ENCODE data around the gene PRKG1. TPM values are rescaled to one million over a fixed set of nuclear protein-coding genes. Genes with fewer than 3 reads are reported as not detected.

The PRKG1 gene
- total and polyA plus RNA-seq, 2 experiments from 2014 or later, result 18.2 to 21.1 TPM

DNA sequence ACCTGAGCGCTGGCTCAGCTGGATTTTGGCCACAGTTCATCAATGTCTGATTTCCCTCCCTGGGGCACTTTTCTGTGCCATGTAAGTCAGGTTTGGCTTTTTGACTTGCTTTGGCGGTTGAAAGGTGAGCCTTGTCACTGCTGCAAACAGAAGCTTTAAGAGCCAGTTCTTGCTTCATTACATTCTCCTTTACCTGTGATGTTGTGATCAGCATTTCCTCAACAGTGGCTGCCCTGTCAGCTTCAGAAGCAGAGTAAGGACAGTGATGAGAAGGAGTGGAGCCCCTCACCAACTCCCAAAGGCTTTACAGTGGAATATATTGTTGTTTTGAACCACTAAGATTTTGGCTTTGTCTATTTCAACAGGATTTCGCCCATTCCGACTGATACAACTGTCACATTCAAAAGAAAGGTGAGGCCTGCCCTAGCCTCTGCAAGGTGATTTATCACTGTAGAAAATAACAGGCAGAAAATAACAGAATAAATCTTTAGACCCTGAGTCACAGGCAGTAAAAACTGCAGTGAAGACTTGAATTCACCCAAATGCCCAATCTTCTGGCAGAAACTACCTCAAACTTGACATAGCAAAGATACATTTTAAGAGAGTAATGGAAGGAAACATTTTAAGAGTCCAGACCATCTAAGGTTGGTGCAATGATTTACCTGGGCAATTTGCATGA lies 1226.5 kb downstream of the PRKG1 start (continued):
- no peak for TF ChIP-seq EZH2 (IDR thresholded peaks at IDR 0.05; ENCODE audit: low read depth, unreplicated experiment)
- TF ChIP-seq ZNF331 (CRISPR knock-in tag; IDR thresholded peaks at IDR 0.05; ENCODE audit: low read depth), result no peak
- TF ChIP-seq JUNB (IDR thresholded peaks at IDR 0.05; ENCODE audit: unreplicated experiment), result no peak
- no peak for TF ChIP-seq EZH2phosphoT487 (IDR thresholded peaks at IDR 0.05; ENCODE audit: unreplicated experiment)
- no peak for TF ChIP-seq STAT1 (IDR thresholded peaks at IDR 0.05; ENCODE audit: unreplicated experiment)
- no peak for TF ChIP-seq ZNF114 (CRISPR knock-in tag; IDR thresholded peaks at IDR 0.05)

DNA sequence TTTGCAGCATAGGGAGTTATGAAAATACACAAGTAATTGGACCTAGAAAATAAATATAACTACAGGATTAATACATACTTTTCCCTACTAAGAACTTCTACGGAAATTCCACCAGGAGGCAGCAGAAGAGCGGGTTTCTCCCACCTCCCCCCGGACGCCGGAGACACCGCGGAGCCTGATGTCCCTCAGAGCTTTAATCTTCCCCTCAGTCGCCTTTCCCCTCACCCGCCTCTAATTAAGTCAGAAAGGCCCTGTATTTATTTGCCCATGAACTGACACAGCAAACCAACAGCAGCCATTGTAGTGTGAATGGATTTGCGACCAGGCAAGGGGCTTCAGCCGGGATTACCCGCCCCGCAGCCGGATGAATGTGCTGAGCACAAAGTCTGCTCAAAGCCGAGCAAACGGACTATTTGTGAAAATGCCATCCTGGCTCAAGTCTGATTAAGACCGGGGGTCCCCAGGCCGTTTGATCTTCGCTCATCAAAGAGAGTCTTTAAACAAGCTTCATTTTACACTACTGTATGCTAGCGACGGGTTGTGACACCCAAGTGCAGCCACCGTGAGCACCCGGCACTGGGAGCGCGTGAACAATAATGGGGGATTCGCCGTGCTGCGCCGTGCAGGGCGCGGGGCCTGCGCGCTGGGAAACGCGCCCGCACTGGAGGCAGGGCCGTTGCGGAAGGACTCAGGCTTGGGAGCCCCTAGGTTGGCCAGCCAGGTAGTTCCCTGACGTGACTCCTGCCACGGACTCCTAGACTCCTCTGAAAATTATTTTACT lies 1234.2 kb downstream of the PRKG1 start:
- H3K27ac ChIP-seq (ENCODE audit: low read depth), result no peak overlapping the region
- H3F3A ChIP-seq (replicated peaks; ENCODE audit: low read depth), result no peaks in the 10 kb centered on the region

More for the DNA sequence above, 1234.2 kb downstream of the PRKG1 start:
- Histone ChIP-seq H3K4me2 (peak overlapping the region; percentile 89), H2AFZ (peak overlapping the region; percentile 95), H3K9me2 (ENCODE audit: insufficient read depth) (no peaks in the 10 kb centered on the region), H3K27me3 (ENCODE audit: insufficient read depth) (peaks cover 59% of the 10 kb centered on the region), H4K20me1 (replicated peaks; ENCODE audit: insufficient read depth) (peaks cover 8% of the 10 kb centered on the region; the same call in 1 of the 2 replicates), H3K79me2 (replicated peaks; ENCODE audit: insufficient read depth) (no peaks in the 10 kb centered on the region), H3K36me3 (ENCODE audit: insufficient read depth) (no peaks in the 10 kb centered on the region), H3K4me1 (ENCODE audit: insufficient read depth) (0 out of 2 replicates have a peak, but pooled peaks cover 4% of the 10 kb centered on the region), H3K4me3 (peak overlapping the region; percentile 68)
- DNase-seq (ENCODE audit: low spot score) (peak; percentile 82), ATAC-seq (peak; percentile 93)
- peak overlapping the region; percentile 86 for H3K4me3 Mint-ChIP-seq
- H3K27ac Mint-ChIP-seq, result no peak overlapping the region
- no peaks in the 10 kb centered on the region for H3K9me3 Mint-ChIP-seq
- TF ChIP-seq STAT1 (IDR thresholded peaks at IDR 0.05; ENCODE audit: unreplicated experiment), result no peak
- TF ChIP-seq NANOG (IDR thresholded peaks at IDR 0.05; ENCODE audit: borderline replicate concordance), result no peak
- TF ChIP-seq ZNF114 (CRISPR knock-in tag; IDR thresholded peaks at IDR 0.05), result no peak
- TF ChIP-seq REST (IDR thresholded peaks at IDR 0.05; ENCODE audit: unreplicated experiment), result no peak
- TF ChIP-seq CREB1 (CRISPR knock-in tag; IDR thresholded peaks at IDR 0.05; ENCODE audit: low read depth), result 0 out of 2 replicates have a peak, but pooled peaks have one; percentile 8
- TF ChIP-seq EZH2 (IDR thresholded peaks at IDR 0.05; ENCODE audit: low read depth, unreplicated experiment), result peak; percentile 36
- TF ChIP-seq POLR2AphosphoS5 (IDR thresholded peaks at IDR 0.05; ENCODE audit: low read depth), result no peak
- no peak for TF ChIP-seq EZH2phosphoT487 (IDR thresholded peaks at IDR 0.05; ENCODE audit: unreplicated experiment)
- peak; percentile 76 to 78 for TF ChIP-seq CTCF (conservative IDR thresholded peaks at IDR 0.05; ENCODE audit: low read depth in 2 of 2)
- no peak for TF ChIP-seq ZNF331 (CRISPR knock-in tag; IDR thresholded peaks at IDR 0.05; ENCODE audit: low read depth)
- no peak for TF ChIP-seq JUNB (IDR thresholded peaks at IDR 0.05; ENCODE audit: unreplicated experiment)
- no peaks in the 10 kb centered on the region for H3K36me3 Mint-ChIP-seq (ENCODE audit: low read depth)
- H3K27me3 Mint-ChIP-seq (ENCODE audit: insufficient read depth, low read depth, poor library complexity), result peaks cover 48% of the 10 kb centered on the region
- peaks cover 6% of the 10 kb centered on the region for H3K4me1 Mint-ChIP-seq

Data from GM23338 (cell line).